Glutamatergic neuron (in vitro differentiated cells): Measurements from ENCODE around the gene MEIS1. TPM values are rescaled to one million over a fixed set of nuclear protein-coding genes. Genes with fewer than 3 reads are reported as not detected.

Experiments used
- DNase-seq: peaks from one replicate; pipeline ENCODE4 v3.0.0; 2022
- H3K27ac Mint-ChIP-seq: one replicate; pipeline ENCODE4 v1.8.0; 2020; ENCODE audit warnings: mild to moderate bottlenecking, mixed read lengths, inconsistent platforms; ENCODE audit not compliant: unreplicated experiment
- H3K27me3 Mint-ChIP-seq: one replicate; pipeline ENCODE4 v1.8.0; 2020; ENCODE audit warnings: mild to moderate bottlenecking, moderate library complexity, mixed read lengths, inconsistent platforms; ENCODE audit not compliant: unreplicated experiment
- H3K36me3 Mint-ChIP-seq: one replicate; pipeline ENCODE4 v1.8.0; 2020; ENCODE audit warnings: mild to moderate bottlenecking, mixed read lengths, inconsistent platforms; ENCODE audit not compliant: unreplicated experiment
- H3K4me1 Mint-ChIP-seq: one replicate; pipeline ENCODE4 v1.8.0; 2020; ENCODE audit warnings: mild to moderate bottlenecking, low read depth, mixed read lengths, inconsistent platforms; ENCODE audit not compliant: unreplicated experiment
- H3K4me3 Mint-ChIP-seq: one replicate; pipeline ENCODE4 v1.8.0; 2020; ENCODE audit warnings: mild to moderate bottlenecking, mixed read lengths, inconsistent platforms; ENCODE audit not compliant: unreplicated experiment
- H3K9me3 Mint-ChIP-seq: one replicate; pipeline ENCODE4 v1.8.0; 2020; ENCODE audit warnings: mild to moderate bottlenecking, moderate library complexity, mixed read lengths, inconsistent platforms; ENCODE audit not compliant: unreplicated experiment
- CTCF ChIP-seq: fragments of 200-600 bp; sonication (generic); IDR thresholded peaks from one replicate; pipeline ENCODE4 v1.5.0; 2021; ENCODE audit not compliant: partially characterized antibody, unreplicated experiment
- total RNA-seq: library from RNA; stranded (reverse); fragmentation: NEBNext Ultra II Directional; extraction: Animal tissue kit (Norgen Biotek cat#: 25700); gene quantifications from one replicate; pipeline ENCODE4 v1.2.1, GENCODE V29; 2021; ENCODE audit not compliant: unreplicated experiment

MEIS1 gene
- total RNA-seq, 1 donor from 2014 or later = 4.8 TPM

- Mint-ChIP-seq H3K4me3 (no peak overlapping the region), H3K9me3 (no peaks in the 10 kb centered on the region), H3K4me1 (no peaks in the 10 kb centered on the region), H3K27ac (no peak overlapping the region), H3K27me3 (peaks cover 1% of the 10 kb centered on the region), H3K36me3 (no peaks in the 10 kb centered on the region)
- no peak for DNase-seq
- no peak for TF ChIP-seq CTCF
Measured at GRCh38 chr2:66456183-66457041, 21.5 kb downstream of the MEIS1 start.

- DNase-seq = no peak
- Mint-ChIP-seq H3K9me3 (no peaks in the 10 kb centered on the region), H3K4me3 (no peak overlapping the region), H3K27ac (no peak overlapping the region), H3K4me1 (peaks cover 10% of the 10 kb centered on the region), H3K27me3 (peaks cover 1% of the 10 kb centered on the region), H3K36me3 (no peaks in the 10 kb centered on the region)
- no peak for TF ChIP-seq CTCF
Measured at GRCh38 chr2:66457545-66457944, 22.6 kb downstream of the MEIS1 start.

GRCh38 chr2:66460031-66460430 lies 25.1 kb downstream of the MEIS1 start:
- peaks cover 11% of the 10 kb centered on the region for H3K4me1 Mint-ChIP-seq
- no peak for TF ChIP-seq CTCF
- H3K27ac Mint-ChIP-seq = no peak overlapping the region

GRCh38 chr2:66461001-66461663 lies 26.2 kb downstream of the MEIS1 start:
- no peaks in the 10 kb centered on the region for H3K36me3 Mint-ChIP-seq

More at GRCh38 chr2:66460031-66460430, 25.1 kb downstream of the MEIS1 start:
- no peaks in the 10 kb centered on the region for H3K9me3 Mint-ChIP-seq
- H3K36me3 Mint-ChIP-seq = no peaks in the 10 kb centered on the region
- H3K4me3 Mint-ChIP-seq = no peak overlapping the region
- peaks cover 1% of the 10 kb centered on the region for H3K27me3 Mint-ChIP-seq
- DNase-seq = no peak

More at GRCh38 chr2:66461001-66461663, 26.2 kb downstream of the MEIS1 start:
- no peaks in the 10 kb centered on the region for H3K9me3 Mint-ChIP-seq
- H3K27me3 Mint-ChIP-seq = no peaks in the 10 kb centered on the region
- no peak overlapping the region for H3K4me3 Mint-ChIP-seq
- peaks cover 11% of the 10 kb centered on the region for H3K4me1 Mint-ChIP-seq
- DNase-seq = no peak
- TF ChIP-seq CTCF = no peak
- H3K27ac Mint-ChIP-seq = no peak overlapping the region
